Breast epithelium (tissue), 3 donors: ENCODE measurements around the gene DESI1.

ENCODE experiments used
- CTCF ChIP-seq, 3 donors: fragments of 450-650 bp; IDR thresholded peaks; one replicate each; pipeline ENCODE4 v1.5.1; 2016 to 2017; ENCODE audit warnings: antibody characterized with exemption in 3 of 3, mild to moderate bottlenecking in 3 of 3, moderate library complexity in 3 of 3
- POLR2A ChIP-seq: fragments of 450-650 bp; IDR thresholded peaks from one replicate; pipeline ENCODE4 v1.6.1; 2016; ENCODE audit warnings: antibody characterized with exemption, mild to moderate bottlenecking, moderate library complexity
- POLR2AphosphoS5 ChIP-seq, 3 donors: sonication (generic); formaldehyde crosslinking; IDR thresholded peaks; one replicate each; pipeline ENCODE4 v1.6.1; 2017; ENCODE audit warnings: antibody characterized with exemption in 3 of 3

GRCh38 chr22:41642331-41643110, 21.7 kb upstream of the DESI1 start:
- no peak for TF ChIP-seq CTCF (IDR thresholded peaks at IDR 0.05)
- no peak for TF ChIP-seq POLR2A
- no peak for TF ChIP-seq POLR2AphosphoS5 (IDR thresholded peaks at IDR 0.05)
